HG03159 (cell line): ENCODE data around the gene SETX.

Experiments
- ATAC-seq: cut with Tn5 transposase; IDR thresholded peaks from one replicate; pipeline ENCODE4 v1.9.1; 2021; ENCODE audit warnings: mild to moderate bottlenecking, moderate library complexity; ENCODE audit not compliant: unreplicated experiment

The SETX gene

GRCh38 chr9:132241483-132241839 lies 113.3 kb downstream of the SETX start:
- ATAC-seq = peak; percentile 13

DNA sequence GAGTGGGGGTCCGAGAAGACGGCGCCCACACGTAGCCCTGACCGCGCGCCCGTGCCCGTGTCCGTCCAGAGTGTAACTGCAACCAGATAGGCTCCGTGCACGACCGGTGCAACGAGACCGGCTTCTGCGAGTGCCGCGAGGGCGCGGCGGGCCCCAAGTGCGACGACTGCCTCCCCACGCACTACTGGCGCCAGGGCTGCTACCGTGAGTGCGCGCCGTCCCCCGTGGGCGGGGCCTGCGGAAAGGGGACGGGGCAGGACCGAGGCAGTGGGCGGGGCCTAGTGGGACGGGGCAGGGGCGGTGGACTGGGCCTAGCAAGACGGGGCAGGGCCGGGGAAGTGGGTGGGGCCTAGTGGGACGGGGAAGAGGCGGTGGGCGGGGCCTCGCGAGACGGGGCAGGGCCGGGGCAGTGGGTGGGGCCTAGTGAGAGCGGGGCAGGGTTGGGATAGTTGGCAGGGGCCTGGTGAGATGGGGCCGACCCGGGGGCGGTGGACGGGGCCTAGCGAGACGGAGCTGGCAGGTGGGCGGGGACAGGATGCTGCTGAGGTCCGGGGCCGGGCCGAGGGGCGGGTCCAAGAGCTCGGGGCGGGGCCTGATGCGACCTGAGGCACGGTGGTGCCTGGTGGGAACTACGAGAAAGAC lies 113.8 kb downstream of the SETX start:
- ATAC-seq = peak; percentile 73

- ATAC-seq = no peak
Measured at GRCh38 chr9:132239999-132240840, 114.6 kb downstream of the SETX start.

GRCh38 chr9:132239518-132239917 lies 115.3 kb downstream of the SETX start:
- ATAC-seq = no peak

DNA sequence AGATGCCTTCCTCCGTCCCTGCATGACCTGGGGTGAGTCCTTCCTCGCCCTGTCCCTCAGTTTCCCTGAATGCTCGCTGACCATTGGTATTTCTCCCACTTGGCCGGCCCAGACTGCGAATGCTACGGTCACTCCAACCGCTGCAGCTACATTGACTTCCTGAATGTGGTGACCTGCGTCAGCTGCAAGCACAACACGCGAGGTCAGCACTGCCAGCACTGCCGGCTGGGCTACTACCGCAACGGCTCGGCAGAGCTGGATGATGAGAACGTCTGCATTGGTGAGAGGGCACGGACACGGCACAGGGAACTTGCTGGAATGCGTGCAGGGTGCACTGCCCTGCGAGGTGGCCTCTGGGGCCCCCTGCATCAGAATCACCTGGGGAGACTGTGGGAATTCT lies 115.8 kb downstream of the SETX start:
- ATAC-seq = no peak

GRCh38 chr9:132238026-132238972 lies 116.5 kb downstream of the SETX start:
- ATAC-seq = no peak

DNA sequence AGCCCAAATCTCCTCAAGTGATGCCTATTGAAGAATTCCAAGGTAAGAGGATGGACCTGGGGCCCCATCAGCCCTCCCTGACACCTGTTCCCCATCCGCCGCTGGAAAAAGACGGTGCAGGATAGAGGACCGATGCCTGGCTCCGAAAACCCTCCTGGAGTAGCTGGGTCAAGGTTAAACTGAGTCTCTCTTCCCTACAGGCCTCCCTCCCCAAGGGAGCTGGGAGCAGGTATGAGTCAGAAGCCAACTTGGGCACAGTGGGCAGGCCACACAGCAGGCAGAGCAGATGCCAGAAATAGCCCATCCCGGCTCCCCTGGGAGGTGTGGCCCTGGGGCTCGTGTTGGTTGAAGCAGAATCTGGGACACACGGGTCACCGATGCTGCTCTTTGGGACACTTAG lies 117.3 kb downstream of the SETX start:
- no peak for ATAC-seq

DNA sequence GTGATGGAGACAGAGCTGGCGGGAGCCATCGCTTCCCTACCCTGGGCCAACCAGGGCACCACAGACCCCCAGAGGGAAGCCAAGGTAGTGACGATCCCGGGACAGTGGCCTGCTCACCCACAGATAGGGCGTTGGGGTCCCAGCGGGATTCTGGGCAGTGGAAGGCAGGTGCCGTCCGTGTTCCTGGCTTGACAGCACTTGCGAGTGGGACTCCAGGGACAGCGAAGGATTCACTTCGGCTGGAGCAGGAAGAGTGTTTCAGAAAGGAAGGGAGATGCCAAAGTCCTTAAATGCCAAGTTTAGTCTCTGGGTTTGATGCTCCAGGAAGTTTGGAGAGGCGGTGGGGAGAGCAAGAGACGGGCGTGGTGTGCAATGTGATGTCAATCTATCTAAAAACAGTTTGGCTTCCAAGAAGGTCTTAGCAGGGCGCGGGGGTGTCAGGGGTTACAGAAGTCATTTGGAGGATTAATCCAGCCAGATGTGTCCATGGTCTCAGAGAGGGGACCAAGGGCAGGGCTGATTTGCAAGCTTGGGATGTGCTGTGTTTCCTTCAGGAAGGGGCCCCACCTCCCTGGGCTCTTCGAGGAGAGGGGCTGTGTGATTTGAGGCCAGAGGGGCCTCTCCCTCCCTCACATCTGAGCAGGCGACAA lies 118.0 kb downstream of the SETX start:
- ATAC-seq = no peak

DNA sequence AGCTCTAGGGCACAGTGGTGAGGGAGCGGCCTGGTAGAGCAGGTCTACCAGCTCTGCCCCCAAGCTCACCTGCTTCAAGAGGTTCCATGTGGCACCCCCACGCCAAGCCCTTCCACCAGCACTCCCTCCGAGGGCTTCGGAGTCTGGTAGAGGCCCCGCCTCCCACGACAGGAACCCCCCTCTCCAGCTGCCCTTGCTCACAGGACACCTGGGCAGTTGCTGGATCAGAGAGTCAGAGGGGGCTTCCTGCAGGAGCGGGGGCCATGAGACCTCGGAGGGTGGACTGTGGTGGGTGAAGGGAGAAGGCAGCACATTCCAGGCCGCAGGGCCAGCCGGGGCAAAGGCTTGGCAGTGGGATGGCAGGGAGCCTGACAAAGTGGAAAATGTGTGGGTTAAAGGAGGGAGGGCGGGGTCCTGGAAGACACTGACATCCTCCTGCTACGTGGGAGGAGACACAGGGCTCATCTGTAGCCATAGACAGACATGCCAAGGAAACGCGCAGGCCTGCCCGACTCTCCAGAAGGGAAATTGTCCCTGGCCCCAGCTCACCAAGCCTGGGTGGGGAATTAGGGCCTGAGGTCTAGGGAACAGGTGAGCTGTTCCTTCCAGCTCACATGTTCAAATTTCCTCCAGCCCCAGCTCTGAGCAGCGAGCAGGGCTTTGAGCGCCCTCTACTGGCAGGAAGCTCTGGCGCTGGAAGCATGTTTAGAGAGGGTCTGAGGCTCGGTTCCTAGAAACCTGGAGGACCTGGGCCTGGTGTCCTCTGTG lies 118.7 kb downstream of the SETX start:
- no peak for ATAC-seq

GRCh38 chr9:132235125-132235524 lies 119.7 kb downstream of the SETX start:
- ATAC-seq = no peak

DNA sequence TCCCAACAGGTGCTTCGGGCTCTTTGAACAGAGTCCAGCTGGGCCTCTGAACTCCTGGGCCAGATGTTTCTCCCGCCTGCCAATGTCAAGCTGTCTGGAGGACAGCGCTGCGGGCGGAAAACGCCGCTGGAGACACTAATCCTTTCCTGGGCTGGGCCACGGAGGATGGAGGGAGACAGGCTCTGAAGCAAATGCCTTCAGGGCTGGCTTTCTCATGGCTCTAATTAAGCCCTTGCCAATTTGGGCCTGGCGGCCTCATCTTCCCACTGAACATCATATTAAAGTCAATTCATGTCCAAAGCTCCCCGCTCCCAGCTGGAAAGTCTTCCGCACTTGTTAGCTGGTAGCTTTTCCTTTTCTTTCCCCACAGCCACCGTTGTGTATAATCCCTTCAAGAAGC lies 120.3 kb downstream of the SETX start:
- ATAC-seq = no peak

GRCh38 chr9:132233138-132233537 lies 121.6 kb downstream of the SETX start:
- no peak for ATAC-seq

DNA sequence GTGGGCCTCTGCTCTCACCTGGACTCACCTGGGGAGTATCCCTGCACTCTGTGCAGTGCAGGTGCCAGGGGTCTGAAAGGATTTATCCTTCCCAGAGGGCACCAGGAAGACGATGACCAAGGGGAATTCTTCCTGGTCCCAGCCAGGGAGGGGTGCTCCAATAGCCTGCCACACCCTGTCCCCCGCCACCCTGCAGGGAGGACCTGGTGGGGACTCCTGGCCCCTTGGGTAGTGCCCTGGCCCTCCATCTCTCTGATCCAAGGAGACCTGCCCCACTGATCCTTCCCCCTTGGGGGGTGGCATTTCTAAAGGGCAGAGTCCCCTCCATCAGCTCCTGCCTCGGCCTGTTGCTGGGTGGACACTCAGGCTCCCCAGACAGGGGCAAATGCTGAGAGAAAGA lies 122.3 kb downstream of the SETX start:
- ATAC-seq = no peak

DNA sequence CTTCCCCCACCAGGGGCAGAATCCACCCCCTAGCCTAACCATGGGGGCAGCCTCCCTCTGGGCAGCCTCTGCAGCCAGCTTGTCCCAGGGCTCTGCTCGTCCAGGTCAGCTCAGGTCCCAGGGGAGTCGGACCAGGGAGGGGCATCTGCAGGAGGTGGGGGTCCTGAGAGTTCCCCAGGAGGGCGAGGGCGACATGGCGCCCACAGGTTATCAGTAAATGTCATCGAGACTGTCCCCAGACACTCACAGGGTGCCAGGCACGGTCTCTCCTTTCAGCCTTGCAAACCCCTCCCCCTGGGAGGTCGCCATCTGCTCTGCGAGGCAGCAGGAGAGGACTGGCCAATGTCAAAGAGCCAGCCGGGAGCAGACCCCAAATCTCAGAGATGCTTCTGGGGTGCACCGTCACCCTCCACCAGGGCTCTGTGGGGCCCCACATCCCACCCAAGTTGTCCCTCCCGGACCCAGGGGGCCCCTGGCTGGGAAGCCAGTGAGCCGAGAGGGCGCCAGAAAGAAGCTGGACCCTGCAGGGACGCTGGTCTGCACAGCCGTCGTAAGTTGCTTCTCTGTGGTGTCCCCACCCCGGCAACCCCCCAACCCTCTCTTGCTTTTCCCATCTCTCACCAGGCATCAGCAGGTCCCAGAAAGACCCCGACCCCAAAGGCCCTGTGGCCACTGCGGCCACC lies 123.6 kb downstream of the SETX start:
- ATAC-seq = no peak

DNA sequence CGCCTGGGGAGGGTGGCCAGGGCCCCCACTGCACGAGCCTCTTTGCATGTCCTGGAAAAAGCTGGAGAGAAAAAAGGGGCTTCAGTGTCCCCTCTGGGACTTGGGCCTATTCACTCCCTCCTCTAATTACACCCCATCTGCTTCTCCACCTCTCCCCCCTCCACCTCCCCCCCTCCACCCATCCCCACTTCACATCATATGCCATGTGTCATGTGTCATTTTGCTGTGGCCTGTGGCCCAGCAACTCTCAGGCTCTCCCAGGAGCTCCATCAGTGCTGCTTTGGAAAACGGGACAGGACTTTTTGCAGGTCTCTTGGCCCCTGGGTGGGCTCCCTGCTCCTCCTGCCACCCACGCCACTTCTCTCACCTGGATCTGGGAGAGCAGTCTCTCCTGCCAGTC lies 124.2 kb downstream of the SETX start:
- ATAC-seq = no peak

DNA sequence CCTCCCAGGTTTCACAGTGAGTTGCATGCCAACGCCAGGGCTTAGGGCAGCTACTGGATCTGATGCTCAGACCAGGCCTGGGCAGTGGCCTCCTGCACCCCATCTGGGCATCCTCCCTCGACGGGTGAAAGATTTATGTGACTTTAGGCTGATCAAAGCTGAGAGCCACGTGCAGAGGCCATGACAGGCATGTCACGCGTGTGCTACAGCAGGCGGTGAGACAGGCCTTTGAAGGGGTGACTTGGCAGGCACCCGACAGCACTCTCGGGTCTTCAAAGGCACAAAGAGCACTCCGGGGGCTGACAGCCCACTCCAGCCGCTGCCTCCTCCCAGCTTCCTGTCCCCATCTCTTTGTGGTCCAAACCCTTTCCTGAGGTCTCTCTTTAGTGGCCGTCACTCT lies 126.7 kb downstream of the SETX start:
- ATAC-seq = no peak

- ATAC-seq = no peak
Measured at GRCh38 chr9:132226571-132227430, 128.0 kb downstream of the SETX start.

GRCh38 chr9:132224645-132225044 lies 130.1 kb downstream of the SETX start:
- no peak for ATAC-seq

DNA sequence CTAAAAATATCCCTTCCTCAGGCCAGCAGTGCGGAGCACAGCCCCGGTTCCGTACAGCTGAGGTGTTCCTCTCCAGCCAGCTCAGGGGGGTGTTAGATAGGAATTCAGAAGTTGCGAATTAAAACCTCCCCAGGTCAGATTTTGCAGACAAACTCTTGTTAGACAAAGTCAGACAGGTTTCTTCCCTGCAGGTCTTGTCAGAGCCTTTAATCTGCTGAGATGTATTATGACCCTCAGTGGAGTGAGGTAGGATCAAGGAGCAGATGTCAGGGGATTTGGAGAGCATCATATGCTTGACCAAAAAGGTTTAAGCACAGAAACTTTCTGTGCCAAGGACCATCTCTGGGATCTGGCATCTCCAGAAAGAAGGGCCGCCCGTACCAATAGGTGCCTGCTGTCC lies 132.8 kb downstream of the SETX start:
- no peak for ATAC-seq
